Naive thymus-derived CD8-positive, alpha-beta T cell (primary cell): ENCODE results near the gene ESYT2. TPM values are rescaled to one million over a fixed set of nuclear protein-coding genes. Genes with fewer than 3 reads are reported as not detected.

Experiments used
- ATAC-seq, 2 donors: fragments of 150-1000 bp; cut with Tn5 transposase in 1 of 2; sonication (Bioruptor Pico), chemical (Tn5 transposase) in 1 of 2; 1 replicate in 1 of 2; 2 replicates in 1 of 2; pipeline ENCODE4 v1.10.0; 2021; ENCODE audit warnings: mild to moderate bottlenecking in 2 of 2, moderate library complexity in 2 of 2
- POLR2A ChIA-PET: fragments of 350-600 bp; sonication (Branson Sonifier 250); formaldehyde crosslinking; loops from one replicate; lab custom pipeline; 2021; ENCODE audit warnings: antibody characterized with exemption; lab: Charles Lee
- DNase-seq, 10 donors: peaks; one replicate each; pipeline versions ENCODE4 v3.0.0 to v3.0.0-alpha.2; 2020 to 2022
- H3K27ac Mint-ChIP-seq, 10 donors: one replicate each; pipeline ENCODE4 v1.8.0; 2020 to 2022; ENCODE audit warnings: mild to moderate bottlenecking in 10 of 10, mixed read lengths in 10 of 10, moderate library complexity in 4 of 10, inconsistent platforms in 1 of 10
- H3K27me3 Mint-ChIP-seq, 5 donors: one replicate each; pipeline ENCODE4 v1.8.0; 2021 to 2022; ENCODE audit warnings: mixed read lengths in 5 of 5
- H3K36me3 Mint-ChIP-seq, 3 donors: one replicate each; pipeline ENCODE4 v1.8.0; 2020 to 2022; ENCODE audit warnings: mixed read lengths in 3 of 3, mild to moderate bottlenecking in 2 of 3, inconsistent platforms in 1 of 3
- H3K4me1 Mint-ChIP-seq, 4 donors: one replicate each; pipeline ENCODE4 v1.8.0; 2021 to 2022; ENCODE audit warnings: mixed read lengths in 4 of 4
- H3K4me3 Mint-ChIP-seq, 10 donors: one replicate each; pipeline ENCODE4 v1.8.0; 2020 to 2022; ENCODE audit warnings: mild to moderate bottlenecking in 10 of 10, mixed read lengths in 10 of 10, moderate library complexity in 6 of 10, inconsistent platforms in 1 of 10
- H3K9me3 Mint-ChIP-seq, 9 donors: one replicate each; pipeline ENCODE4 v1.8.0; 2020 to 2022; ENCODE audit warnings: mixed read lengths in 9 of 9, mild to moderate bottlenecking in 3 of 9, inconsistent platforms in 1 of 9, moderate library complexity in 1 of 9
- polyA plus RNA-seq, 3 donors: library from polyadenylated mRNA; unstranded; fragments of 300-500 nt; fragmentation: Illumina TruSeq; gene quantifications; one replicate each; pipeline ENCODE4 v1.2.3, GENCODE V29; 2021
- total RNA-seq, 8 experiments: library from RNA in 2 of 8; stranded (reverse) in 2 of 8; gene quantifications; one replicate each; pipeline ENCODE4 v1.2.3 and lab custom pipeline; 2021 to 2026

Gene ESYT2
- total and polyA plus RNA-seq, 5 experiments from 2014 or later = 58.6 to 105 (median 93.3) TPM

DNA sequence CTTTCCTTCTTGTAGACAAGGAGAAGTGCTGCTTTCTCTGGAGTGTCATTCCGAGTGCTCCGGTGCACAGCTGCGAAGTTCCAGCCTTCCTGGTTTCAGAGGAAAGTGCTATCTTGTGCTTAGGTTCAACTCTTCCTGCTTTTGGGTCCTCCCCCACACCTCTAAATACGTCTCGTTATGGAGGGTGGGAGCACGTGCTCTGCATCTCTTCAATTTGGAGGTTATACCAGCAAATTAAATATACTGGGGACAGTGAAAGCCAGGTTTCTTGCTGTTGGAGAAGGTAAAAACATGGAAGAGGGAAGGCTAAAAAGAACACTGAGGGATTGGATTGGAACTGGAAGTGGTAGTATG is 2.4 kb upstream of the ESYT2 start:
- Mint-ChIP-seq H3K36me3 (peaks cover 0 to 9% (median 0%) of the 10 kb centered on the region in 3 donors), H3K4me1 (peaks cover 9 to 24% (median 17%) of the 10 kb centered on the region in 4 donors), H3K9me3 (no peaks in the 10 kb centered on the region), H3K4me3 (peak overlapping the region in 6 of 10 donors; percentile 1 to 54 (median 24)), H3K27ac (peak overlapping the region in 8 of 10 donors; percentile 7 to 96 (median 68)), H3K27me3 (no peaks in the 10 kb centered on the region)
- POLR2A ChIA-PET = interaction anchor here (1.6 to 11.4 kb wide), 2 partner anchors 15 to 22 kb away, joined by 6 to 150 read pairs; no protein-coding TSS in a partner anchor
- DNase-seq (no peak), ATAC-seq (no peak)

- Mint-ChIP-seq H3K36me3 (peaks cover 0 to 17% (median 4%) of the 10 kb centered on the region in 3 donors), H3K27me3 (no peaks in the 10 kb centered on the region)
Measured at GRCh38 chr7:158830211-158830723, 958 bp upstream of the ESYT2 start.

DNA sequence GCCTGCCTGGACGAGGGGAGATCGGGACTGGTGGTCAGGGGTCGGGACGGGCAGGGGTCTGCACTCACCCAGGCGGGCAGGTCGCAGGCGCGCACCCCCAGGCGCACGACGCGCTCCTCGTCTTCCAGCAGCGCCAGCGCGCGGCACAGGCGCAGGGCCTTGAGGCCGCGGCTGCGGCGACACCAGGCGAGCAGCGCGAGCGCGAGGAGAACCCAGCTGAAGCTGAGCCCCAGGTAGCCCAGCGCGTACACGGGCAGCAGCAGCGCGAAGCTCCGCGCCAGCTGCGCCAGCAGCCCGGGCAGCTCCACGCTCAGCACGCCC is 328 bp downstream of the ESYT2 start:
- H3K27me3 Mint-ChIP-seq = no peaks in the 10 kb centered on the region
- peaks cover 0 to 17% (median 4%) of the 10 kb centered on the region in 3 donors for H3K36me3 Mint-ChIP-seq
- H3K27ac Mint-ChIP-seq = peak overlapping the region in 8 of 10 donors; percentile 69 to 99 (median 90)
- ATAC-seq (peak; percentile 50 to 68), DNase-seq (peak in 4 of 10 donors; percentile 67 to 86 (median 77))
- POLR2A ChIA-PET = interaction anchor here (0.6 to 11.4 kb wide), 16 partner anchors 12 to 124 kb away, joined by 3 to 150 read pairs (median 4); partner anchors contain the start of gene NCAPG2
- H3K4me1 Mint-ChIP-seq = peaks cover 12 to 47% (median 39%) of the 10 kb centered on the region in 4 donors
- peak overlapping the region; percentile 64 to 99 (median 95) for H3K4me3 Mint-ChIP-seq
- H3K9me3 Mint-ChIP-seq = no peaks in the 10 kb centered on the region

More at GRCh38 chr7:158830211-158830723, 958 bp upstream of the ESYT2 start:
- Mint-ChIP-seq H3K9me3 (no peaks in the 10 kb centered on the region), H3K4me3 (peak overlapping the region; percentile 73 to 95 (median 86)), H3K27ac (peak overlapping the region; percentile 83 to 97 (median 92)), H3K4me1 (peaks cover 11 to 35% (median 26%) of the 10 kb centered on the region in 4 donors)
- no peak for ATAC-seq
- no peak for DNase-seq
- POLR2A ChIA-PET = interaction anchor here (0.7 to 11.4 kb wide), 12 partner anchors 11 to 146 kb away, joined by 3 to 150 read pairs (median 6); partner anchors contain the start of gene NCAPG2

DNA sequence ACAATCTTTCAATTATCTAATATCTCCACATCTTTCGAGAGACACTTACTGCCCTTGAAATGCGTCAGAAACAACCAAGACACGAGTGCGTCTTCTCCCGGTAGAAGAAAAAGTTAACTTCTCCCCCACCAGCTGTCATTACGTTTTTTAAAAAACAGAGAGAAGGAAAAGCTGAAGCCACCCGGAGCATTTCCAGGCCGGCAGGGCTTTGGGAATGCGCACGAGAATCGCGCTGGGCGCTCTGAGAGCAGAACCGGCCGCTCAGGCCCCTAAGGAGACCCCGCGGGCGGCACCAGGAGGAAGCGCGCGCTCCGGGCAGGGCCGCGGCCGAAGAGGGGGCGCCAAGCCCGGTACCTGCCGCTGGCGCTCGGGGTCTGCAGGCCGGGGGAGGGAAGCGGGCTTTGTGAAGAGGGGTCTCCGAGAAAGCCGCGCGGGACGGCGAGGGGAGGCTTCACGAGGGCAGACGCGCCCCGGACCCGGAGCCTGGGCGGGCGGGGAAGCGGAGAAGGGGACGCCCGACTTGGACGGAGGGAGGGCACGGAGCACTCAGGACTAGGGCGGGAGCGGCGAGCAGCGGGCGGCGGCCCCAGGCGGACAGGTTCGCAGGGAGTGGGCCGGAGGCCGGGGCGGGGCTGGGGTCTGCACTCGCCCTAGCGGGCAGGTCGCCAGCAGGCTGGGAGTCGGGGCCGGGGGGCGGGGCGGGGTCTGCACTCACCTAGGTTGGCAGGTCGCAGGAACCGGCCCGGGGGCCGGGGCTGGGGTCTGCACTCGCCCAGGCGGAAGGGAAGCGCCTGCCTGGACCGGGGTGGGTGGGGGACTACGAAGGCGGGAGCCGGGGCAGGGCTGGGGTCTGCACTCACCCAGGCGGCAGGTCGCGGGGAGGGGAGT is 932 bp downstream of the ESYT2 start:
- ATAC-seq (peak in 1 of 2 donors; percentile 1), DNase-seq (peak in 8 of 10 donors; percentile 26 to 72 (median 42))
- H3K9me3 Mint-ChIP-seq = no peaks in the 10 kb centered on the region
- no peaks in the 10 kb centered on the region for H3K27me3 Mint-ChIP-seq
- H3K4me1 Mint-ChIP-seq = peaks cover 14 to 50% (median 43%) of the 10 kb centered on the region in 4 donors
- H3K36me3 Mint-ChIP-seq = peaks cover 0 to 17% (median 4%) of the 10 kb centered on the region in 3 donors
- peak overlapping the region; percentile 93 to 99 (median 98) for H3K27ac Mint-ChIP-seq
- POLR2A ChIA-PET = interaction anchor here (0.6 to 11.4 kb wide), 13 partner anchors 11 to 123 kb away, joined by 3 to 150 read pairs (median 4); partner anchors contain the start of gene NCAPG2
- H3K4me3 Mint-ChIP-seq = peak overlapping the region; percentile 91 to 99 (median 96)

GRCh38 chr7:158827411-158828132 is 1.7 kb downstream of the ESYT2 start:
- Mint-ChIP-seq H3K4me1 (peaks cover 15 to 56% (median 47%) of the 10 kb centered on the region in 4 donors), H3K4me3 (peak overlapping the region; percentile 91 to 99 (median 96)), H3K9me3 (no peaks in the 10 kb centered on the region), H3K27me3 (no peaks in the 10 kb centered on the region), H3K36me3 (peaks cover 0 to 17% (median 4%) of the 10 kb centered on the region in 3 donors), H3K27ac (peak overlapping the region; percentile 93 to 99 (median 98))
- POLR2A ChIA-PET = interaction anchor here (0.7 to 11.4 kb wide), 4 partner anchors 10 to 49 kb away, joined by 3 to 150 read pairs (median 50); no protein-coding TSS in a partner anchor
- DNase-seq (peak in 5 of 10 donors; percentile 16 to 56 (median 40)), ATAC-seq (no peak)

DNA sequence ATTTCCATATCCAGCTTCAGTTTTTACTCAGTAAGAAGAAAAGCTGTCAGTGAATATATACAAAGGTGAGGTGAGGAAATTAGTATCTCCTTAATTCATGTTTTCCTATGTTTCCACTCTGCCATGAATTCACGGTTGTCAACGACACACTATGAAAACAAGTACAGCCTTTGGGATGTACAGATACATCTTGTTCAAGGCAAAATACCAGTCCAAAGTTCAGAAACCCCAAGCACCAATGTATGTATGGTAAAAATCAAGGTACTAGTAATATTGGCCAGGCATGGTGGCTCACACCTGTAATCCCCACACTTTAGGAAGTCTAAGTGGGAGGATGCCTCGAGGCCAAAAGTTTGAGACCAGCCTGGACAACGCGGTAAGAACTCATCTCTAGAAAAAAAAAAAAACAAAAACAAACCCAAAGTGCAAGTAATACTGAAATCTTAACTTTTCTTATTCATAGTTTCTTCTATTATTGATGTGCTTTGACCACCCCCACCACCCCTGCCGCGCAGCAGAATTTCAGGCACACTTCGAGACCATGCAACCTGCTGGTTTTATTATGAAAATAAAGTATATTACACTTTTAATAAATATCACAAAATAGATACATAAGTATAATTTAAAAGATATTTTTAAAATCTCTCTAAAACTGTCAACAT is 3.5 kb downstream of the ESYT2 start:
- DNase-seq = no peak
- peaks cover 26 to 69% (median 59%) of the 10 kb centered on the region in 4 donors for H3K4me1 Mint-ChIP-seq
- H3K36me3 Mint-ChIP-seq = peaks cover 0 to 17% (median 4%) of the 10 kb centered on the region in 3 donors

DNA sequence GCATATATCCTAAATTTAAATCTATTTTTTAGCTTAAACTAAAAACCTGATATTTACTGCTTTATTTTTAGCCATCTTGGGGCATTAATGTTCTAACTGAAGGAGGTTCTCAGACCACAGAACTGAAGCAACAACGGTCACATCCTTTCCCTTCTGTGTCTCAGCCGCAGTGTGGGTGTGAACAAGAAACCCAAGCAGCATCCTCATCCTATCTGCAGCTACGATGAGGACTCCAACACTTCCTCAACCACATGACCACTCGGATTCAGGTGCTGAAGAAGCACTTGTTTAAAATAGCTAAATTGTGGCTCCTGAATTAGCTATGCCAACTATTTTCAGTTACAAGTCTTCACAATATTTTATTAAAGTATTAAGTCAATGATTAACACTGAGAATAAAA is 5.3 kb downstream of the ESYT2 start:
- H3K9me3 Mint-ChIP-seq = no peaks in the 10 kb centered on the region
- H3K4me3 Mint-ChIP-seq = peak overlapping the region; percentile 54 to 84 (median 68)
- POLR2A ChIA-PET = interaction anchor here (0.6 to 11.4 kb wide), 7 partner anchors 9 to 119 kb away, joined by 3 to 150 read pairs (median 3); partner anchors contain the start of gene NCAPG2
- H3K4me1 Mint-ChIP-seq = peaks cover 26 to 79% (median 69%) of the 10 kb centered on the region in 4 donors
- peak overlapping the region; percentile 87 to 96 (median 92) for H3K27ac Mint-ChIP-seq
- no peaks in the 10 kb centered on the region for H3K27me3 Mint-ChIP-seq
- peaks cover 0 to 17% (median 4%) of the 10 kb centered on the region in 3 donors for H3K36me3 Mint-ChIP-seq
- peak; percentile 57 to 79 for ATAC-seq
- peak in 9 of 10 donors; percentile 39 to 83 (median 71) for DNase-seq

More for the DNA sequence above, 3.5 kb downstream of the ESYT2 start:
- ATAC-seq = no peak
- Mint-ChIP-seq H3K9me3 (no peaks in the 10 kb centered on the region), H3K4me3 (peak overlapping the region in 8 of 10 donors; percentile 31 to 69 (median 58)), H3K27me3 (no peaks in the 10 kb centered on the region), H3K27ac (peak overlapping the region; percentile 37 to 96 (median 82))
- POLR2A ChIA-PET = interaction anchor here (0.7 to 11.4 kb wide), 3 partner anchors 8 to 32 kb away, joined by 7 to 150 read pairs (median 97); no protein-coding TSS in a partner anchor

DNA sequence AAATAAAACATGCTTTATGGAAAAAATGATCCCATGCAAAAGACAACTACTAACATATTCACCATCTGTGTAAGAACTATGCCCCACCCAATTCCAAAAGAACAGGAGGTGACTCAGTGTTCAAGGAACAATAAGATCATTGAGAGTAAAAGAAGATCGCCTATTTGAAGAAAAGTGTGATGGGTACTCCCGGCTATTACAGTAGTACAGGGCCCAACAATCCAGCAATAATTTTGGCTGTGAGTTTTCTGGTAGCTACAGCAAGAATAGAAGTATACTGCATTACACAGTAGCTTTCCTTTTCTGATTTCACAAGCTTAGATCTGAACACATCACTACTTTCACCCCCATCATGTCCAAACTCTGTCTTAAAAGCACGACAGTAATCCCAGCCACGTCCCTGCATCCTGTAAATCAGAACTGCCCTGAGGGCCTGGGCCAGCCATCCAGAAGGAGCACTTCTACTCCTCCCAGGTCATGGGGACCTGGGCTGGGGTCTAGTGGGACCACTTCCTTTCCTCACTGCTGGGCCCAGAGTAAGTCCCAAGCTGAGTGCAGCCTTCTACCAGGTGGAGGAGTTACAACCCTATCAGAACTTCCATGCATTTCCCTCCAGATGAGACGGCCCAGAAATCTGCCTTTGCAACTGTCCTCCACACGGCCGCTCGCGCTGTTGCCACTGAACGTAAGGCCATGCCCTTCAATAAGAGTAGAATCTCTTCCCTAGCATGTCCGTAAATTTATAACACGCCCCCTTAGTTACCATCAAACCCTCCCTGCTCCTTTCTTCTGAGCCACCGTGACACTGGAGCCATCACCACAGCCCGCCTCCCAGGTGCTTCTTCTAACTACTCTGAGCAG is 7.9 kb downstream of the ESYT2 start:
- H3K9me3 Mint-ChIP-seq = no peaks in the 10 kb centered on the region
- no peaks in the 10 kb centered on the region for H3K27me3 Mint-ChIP-seq
- peak; percentile 22 to 25 for ATAC-seq
- H3K4me3 Mint-ChIP-seq = peak overlapping the region; percentile 66 to 90 (median 84)
- POLR2A ChIA-PET = interaction anchor here (2.3 to 11.4 kb wide), 2 partner anchors 12 to 38 kb away, joined by 10 to 150 read pairs; no protein-coding TSS in a partner anchor
- peaks cover 0 to 6% (median 4%) of the 10 kb centered on the region in 3 donors for H3K36me3 Mint-ChIP-seq
- DNase-seq = peak in 4 of 10 donors; percentile 29 to 45 (median 35)
- peak overlapping the region; percentile 90 to 98 (median 96) for H3K27ac Mint-ChIP-seq
- H3K4me1 Mint-ChIP-seq = peaks cover 31 to 90% (median 83%) of the 10 kb centered on the region in 4 donors

DNA sequence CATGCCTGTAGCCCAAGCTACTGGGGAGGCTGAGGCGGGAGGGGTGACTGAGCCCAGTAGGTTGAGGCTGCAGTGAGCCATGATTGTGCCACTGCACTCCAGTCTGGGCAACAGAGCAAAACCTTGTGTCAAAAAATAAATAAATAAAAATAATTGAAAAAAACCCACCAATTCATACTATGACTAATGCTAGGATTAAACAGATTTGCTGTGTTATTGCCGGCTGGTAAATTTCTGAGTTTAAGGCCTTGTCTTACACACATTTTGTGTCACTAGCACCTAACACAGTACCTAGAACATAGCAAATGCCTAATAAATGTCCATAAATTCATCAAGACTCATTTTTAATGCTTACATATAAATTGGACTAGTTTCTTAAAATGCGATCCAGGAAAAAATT is 8.7 kb downstream of the ESYT2 start:
- Mint-ChIP-seq H3K4me1 (peaks cover 36 to 92% (median 87%) of the 10 kb centered on the region in 4 donors), H3K36me3 (peaks cover 0 to 7% (median under 1%) of the 10 kb centered on the region in 3 donors)
- ATAC-seq = no peak

GRCh38 chr7:158819571-158820203 is 9.6 kb downstream of the ESYT2 start:
- peaks cover 0 to 5% (median 0%) of the 10 kb centered on the region in 3 donors for H3K36me3 Mint-ChIP-seq
- peak overlapping the region; percentile 94 to 100 (median 98) for H3K27ac Mint-ChIP-seq
- ATAC-seq = no peak
- no peak for DNase-seq
- peak overlapping the region; percentile 54 to 93 (median 88) for H3K4me3 Mint-ChIP-seq
- POLR2A ChIA-PET = interaction anchor here (1.0 to 6.7 kb wide), 4 partner anchors 9 to 36 kb away, joined by 3 to 97 read pairs (median 4); partner anchors contain the start of gene ESYT2
- peaks cover 43 to 93% (median 87%) of the 10 kb centered on the region in 4 donors for H3K4me1 Mint-ChIP-seq
- H3K27me3 Mint-ChIP-seq = no peaks in the 10 kb centered on the region
- H3K9me3 Mint-ChIP-seq = no peaks in the 10 kb centered on the region

More for the DNA sequence above, 8.7 kb downstream of the ESYT2 start:
- Mint-ChIP-seq H3K27ac (peak overlapping the region; percentile 32 to 100 (median 97)), H3K27me3 (no peaks in the 10 kb centered on the region), H3K4me3 (peak overlapping the region in 9 of 10 donors; percentile 66 to 90 (median 84)), H3K9me3 (no peaks in the 10 kb centered on the region)
- POLR2A ChIA-PET = interaction anchor here (1.4 to 6.7 kb wide), 2 partner anchors 8 to 11 kb away, joined by 3 to 97 read pairs; partner anchors contain the start of gene ESYT2
- no peak for DNase-seq
